Retinal pigment epithelial cell (primary cell): ENCODE data around the gene RSL1D1.
A peak's percentile ranks its signal among the peaks of the same experiment; 100 is the strongest.

ENCODE experiments used
- DNase-seq: peaks from one replicate; pipeline ENCODE4 v3.0.0-alpha.2; 2010; ENCODE audit warnings: low read depth
- H3K4me3 ChIP-seq: 2 replicates; pipeline ENCODE4 v1.5.1; 2011; ENCODE audit warnings: mild to moderate bottlenecking, low read length, control low read depth, moderate library complexity
- TF ChIP-seq, protein P1 (sequence below): conservative IDR thresholded peaks from 2 replicates; pipeline ENCODE4 v1.5.1; 2011; ENCODE audit warnings: low read depth, low read length, control low read depth, inconsistent platforms

The RSL1D1 gene

DNA sequence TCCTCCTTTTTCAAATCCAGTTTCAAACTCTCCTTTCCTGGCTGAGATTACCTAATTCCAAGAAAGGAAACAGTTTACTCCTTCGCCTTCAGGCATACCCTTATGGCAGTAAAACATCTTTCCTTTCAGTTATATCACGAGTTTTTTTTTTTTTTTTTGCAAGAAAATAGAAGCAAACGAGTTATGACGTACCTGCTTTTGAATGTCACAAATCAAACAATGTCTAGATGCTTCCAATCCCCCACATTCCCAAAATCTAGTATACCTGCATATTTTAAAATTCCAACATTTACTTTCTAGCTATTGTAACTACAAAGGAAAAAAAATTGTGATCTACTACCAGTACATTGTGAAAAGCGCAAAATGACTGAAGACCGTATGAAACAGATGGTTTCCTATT, 35.5 kb upstream of the RSL1D1 start:
- TF ChIP-seq, protein P1, sequence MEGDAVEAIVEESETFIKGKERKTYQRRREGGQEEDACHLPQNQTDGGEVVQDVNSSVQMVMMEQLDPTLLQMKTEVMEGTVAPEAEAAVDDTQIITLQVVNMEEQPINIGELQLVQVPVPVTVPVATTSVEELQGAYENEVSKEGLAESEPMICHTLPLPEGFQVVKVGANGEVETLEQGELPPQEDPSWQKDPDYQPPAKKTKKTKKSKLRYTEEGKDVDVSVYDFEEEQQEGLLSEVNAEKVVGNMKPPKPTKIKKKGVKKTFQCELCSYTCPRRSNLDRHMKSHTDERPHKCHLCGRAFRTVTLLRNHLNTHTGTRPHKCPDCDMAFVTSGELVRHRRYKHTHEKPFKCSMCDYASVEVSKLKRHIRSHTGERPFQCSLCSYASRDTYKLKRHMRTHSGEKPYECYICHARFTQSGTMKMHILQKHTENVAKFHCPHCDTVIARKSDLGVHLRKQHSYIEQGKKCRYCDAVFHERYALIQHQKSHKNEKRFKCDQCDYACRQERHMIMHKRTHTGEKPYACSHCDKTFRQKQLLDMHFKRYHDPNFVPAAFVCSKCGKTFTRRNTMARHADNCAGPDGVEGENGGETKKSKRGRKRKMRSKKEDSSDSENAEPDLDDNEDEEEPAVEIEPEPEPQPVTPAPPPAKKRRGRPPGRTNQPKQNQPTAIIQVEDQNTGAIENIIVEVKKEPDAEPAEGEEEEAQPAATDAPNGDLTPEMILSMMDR: no peak
- no peak for DNase-seq
- H3K4me3 ChIP-seq: no peak overlapping the region

GRCh38 chr16:11884035-11884434, 32.7 kb upstream of the RSL1D1 start:
- DNase-seq: no peak
- H3K4me3 ChIP-seq: no peak overlapping the region
- TF ChIP-seq, protein P1: no peak

DNA sequence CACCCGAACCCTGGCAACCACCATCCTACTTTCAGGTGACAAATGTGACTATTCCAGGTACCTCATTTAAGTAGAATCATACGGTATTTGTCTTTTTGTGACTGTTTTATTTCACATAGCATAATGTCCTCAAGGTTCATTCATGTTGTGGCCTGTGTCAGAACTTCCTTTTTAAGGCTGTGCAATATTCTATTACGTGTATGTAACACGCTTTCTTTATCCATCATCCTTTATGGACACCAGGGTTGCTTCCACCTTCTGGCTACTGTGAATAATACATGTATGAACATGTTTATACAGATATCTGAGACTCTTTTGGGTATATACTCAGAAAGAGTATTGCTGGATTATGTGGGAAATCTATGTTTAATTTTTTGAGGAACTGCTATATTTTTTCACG, 28.7 kb upstream of the RSL1D1 start:
- TF ChIP-seq, protein P1: no peak
- no peak overlapping the region for H3K4me3 ChIP-seq
- DNase-seq: no peak

DNA sequence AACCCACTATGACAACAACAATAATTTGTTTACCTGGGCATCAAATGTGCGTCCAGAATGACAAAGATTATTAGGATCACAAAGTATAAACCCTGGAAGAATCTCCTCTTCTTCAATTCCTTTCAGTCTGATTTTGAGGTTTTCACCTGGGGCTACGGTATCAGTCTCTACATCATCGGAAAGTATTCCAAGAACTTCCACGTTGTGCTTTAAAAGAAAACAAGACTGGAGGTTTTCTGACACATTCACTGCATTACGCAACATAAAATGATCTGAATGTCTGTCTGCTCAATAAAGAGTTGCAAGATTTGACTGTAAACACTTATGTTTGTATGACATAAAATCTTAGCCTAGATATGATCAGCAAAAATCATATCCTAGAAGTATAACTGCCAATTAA, 26.0 kb upstream of the RSL1D1 start:
- TF ChIP-seq, protein P1: no peak
- no peak for DNase-seq
- no peak overlapping the region for H3K4me3 ChIP-seq

- TF ChIP-seq, protein P1: no peak
- DNase-seq: no peak
- H3K4me3 ChIP-seq: no peak overlapping the region
Observed at GRCh38 chr16:11876306-11876705, 25.0 kb upstream of the RSL1D1 start.

- TF ChIP-seq, protein P1: no peak
- no peak overlapping the region for H3K4me3 ChIP-seq
- no peak for DNase-seq
Observed at GRCh38 chr16:11875721-11876120, 24.4 kb upstream of the RSL1D1 start.

GRCh38 chr16:11871193-11871592, 19.9 kb upstream of the RSL1D1 start:
- H3K4me3 ChIP-seq: no peak overlapping the region
- TF ChIP-seq, protein P1: peak; percentile 14
- DNase-seq: no peak
